T-cell (primary cell): Measurements from ENCODE around the gene PRPH2. TPM values are rescaled to one million over a fixed set of nuclear protein-coding genes. Genes with fewer than 3 reads are reported as not detected.

Experiments used
- ATAC-seq, 4 experiments: fragments of 200-7000 bp in 3 of 4; fragments of 150-1000 bp in 1 of 4; cut with Tn5 transposase; replicated peaks in 1 of 4; 1 replicate in 3 of 4; 2 replicates in 1 of 4; pipeline ENCODE4 v1.10.0; 2021; ENCODE audit warnings: moderate library complexity in 3 of 4, mild to moderate bottlenecking in 2 of 4, moderate number of reproducible peaks in 1 of 4
- CTCF ChIA-PET, 2 donors: fragments of 300-600 bp; sonication (Branson Sonifier 250); formaldehyde crosslinking; loops; one replicate each; lab custom pipeline; 2022; ENCODE audit warnings: antibody characterized with exemption in 2 of 2; lab: Charles Lee
- POLR2A ChIA-PET, 2 donors: fragments of 300-600 bp; sonication (Branson Sonifier 250); formaldehyde crosslinking; loops; one replicate each; lab custom pipeline; 2022; ENCODE audit warnings: antibody characterized with exemption in 2 of 2; lab: Charles Lee
- DNase-seq, 35 experiments: peaks; one replicate each; pipeline versions ENCODE4 v3.0.0 to v3.0.0-alpha.2; 2013 to 2023
- H3K27ac ChIP-seq: one replicate; pipeline ENCODE4 v1.5.1; 2013; ENCODE audit warnings: low read length
- H3K27me3 ChIP-seq, 2 experiments: replicated peaks in 1 of 2; 1 replicate in 1 of 2; 2 replicates in 1 of 2; pipeline versions ENCODE4 v1.6.1 to v1.7.0; 2013; ENCODE audit warnings: low read length in 1 of 2, mixed read lengths in 1 of 2; ENCODE audit not compliant: control insufficient read depth in 2 of 2, insufficient read depth in 2 of 2; ENCODE audit errors: extremely low read depth in 1 of 2
- H3K36me3 ChIP-seq, 2 donors: 1 replicate in 1 of 2; 2 replicates in 1 of 2; pipeline versions ENCODE4 v1.6.1 to v1.7.0; 2013; ENCODE audit warnings: low read length in 1 of 2; ENCODE audit not compliant: control insufficient read depth in 2 of 2, insufficient read depth in 1 of 2; ENCODE audit errors: extremely low read depth in 1 of 2
- H3K4me1 ChIP-seq, 2 experiments: 1 replicate in 1 of 2; 2 replicates in 1 of 2; pipeline versions ENCODE4 v1.6.1 to v1.7.0; 2013; ENCODE audit warnings: low read length in 2 of 2, mixed read lengths in 1 of 2; ENCODE audit not compliant: insufficient read depth in 2 of 2, control insufficient read depth in 1 of 2; ENCODE audit errors: extremely low read depth in 1 of 2
- H3K4me3 ChIP-seq, 2 donors: 1 replicate in 1 of 2; 2 replicates in 1 of 2; pipeline versions ENCODE4 v1.5.1 to v1.7.0; 2013; ENCODE audit warnings: mild to moderate bottlenecking in 2 of 2, low read length in 1 of 2, moderate library complexity in 1 of 2; ENCODE audit not compliant: control insufficient read depth in 1 of 2; ENCODE audit errors: extremely low read depth in 1 of 2
- H3K9me3 ChIP-seq: 2 replicates; pipeline ENCODE4 v1.7.0; 2013
- H3K27ac Mint-ChIP-seq, 2 donors: one replicate each; pipeline ENCODE4 v1.8.0; 2020 to 2021; ENCODE audit warnings: mild to moderate bottlenecking in 2 of 2, mixed read lengths in 2 of 2
- H3K27me3 Mint-ChIP-seq, 2 donors: one replicate each; pipeline ENCODE4 v1.8.0; 2021 to 2022; ENCODE audit warnings: mixed read lengths in 2 of 2
- H3K36me3 Mint-ChIP-seq: one replicate; pipeline ENCODE4 v1.8.0; 2021; ENCODE audit warnings: mixed read lengths
- H3K4me1 Mint-ChIP-seq, 3 donors: one replicate each; pipeline ENCODE4 v1.8.0; 2020 to 2022; ENCODE audit warnings: mixed read lengths in 3 of 3, mild to moderate bottlenecking in 1 of 3
- H3K4me3 Mint-ChIP-seq, 3 donors: one replicate each; pipeline ENCODE4 v1.8.0; 2020 to 2022; ENCODE audit warnings: mild to moderate bottlenecking in 3 of 3, mixed read lengths in 3 of 3, moderate library complexity in 3 of 3
- H3K9me3 Mint-ChIP-seq, 3 donors: one replicate each; pipeline ENCODE4 v1.8.0; 2020 to 2022; ENCODE audit warnings: mixed read lengths in 3 of 3
- WGBS: methylation state at CpG from one replicate; pipeline ENCODE4 v1.1.5; 2013; ENCODE audit warnings: missing lambda C conversion rate; ENCODE audit not compliant: insufficient coverage; 5-methylcytosine and 5-hydroxymethylcytosine counted together
- total RNA-seq, 35 experiments: library from RNA in 6 of 35; stranded (reverse) in 6 of 35; fragments of 120-200 nt in 1 of 35; gene quantifications; one replicate each; pipeline versions ENCODE4 v1.2.1 to v1.2.4 and lab custom pipeline; 2013 to 2026

PRPH2 gene
- total RNA-seq, 5 donors from 2014 or later (not counting 1 experiment from before 2014, with no cell fraction given): 0.12 to 0.13 TPM; not detected in 3

DNA sequence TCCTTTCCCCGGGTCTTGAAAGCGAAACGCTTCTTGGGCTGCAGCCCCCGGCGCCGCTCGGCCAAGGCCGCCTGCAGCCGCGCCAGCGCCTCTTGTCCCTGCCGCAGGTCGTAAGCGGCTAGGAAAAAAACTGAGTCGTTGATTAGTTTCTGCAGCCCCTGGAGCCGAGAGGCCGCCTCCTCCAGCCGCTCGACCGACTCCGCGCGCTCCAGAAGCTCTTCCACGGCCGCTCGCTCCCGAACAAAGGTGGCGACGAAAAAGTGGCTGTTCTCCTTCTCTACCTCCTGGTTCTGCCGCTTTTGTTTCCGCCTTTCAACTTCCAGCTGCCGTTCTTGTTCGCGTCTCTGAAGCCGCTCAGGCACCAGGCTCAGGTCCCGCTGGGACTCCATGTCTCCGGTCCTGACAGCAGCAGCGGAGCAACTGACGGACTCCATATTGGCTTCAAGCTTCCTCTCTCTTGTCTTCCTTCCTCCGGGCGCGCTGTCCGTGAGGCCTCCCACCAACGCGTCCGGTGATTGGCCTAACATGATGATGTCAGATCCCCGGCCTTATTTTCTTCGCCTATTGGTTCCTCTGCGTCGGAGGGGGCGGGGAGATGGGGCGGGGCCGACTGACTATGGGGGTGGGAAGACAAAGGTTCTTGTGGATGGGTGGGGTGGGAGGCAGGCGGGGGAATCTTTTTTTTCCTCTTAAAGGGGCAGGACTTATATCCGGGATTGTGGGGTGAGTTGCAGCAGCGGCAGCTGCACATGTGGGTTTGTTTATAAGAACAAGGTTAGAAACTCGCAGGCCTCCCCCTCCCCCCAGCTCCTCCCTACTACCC lies 23.5 kb upstream of the PRPH2 start, which contains the start of gene TBCC:
Gene TBCC, minus strand, starts transcription at position 464 of the 823 bp plus-strand sequence. Its CDS starts 30 bp downstream, at position 434.
- Mint-ChIP-seq H3K4me3 (peak within 1 kb of the TSS; percentile 89 to 100 (median 100)), H3K36me3 (peaks cover 13% of the 10 kb centered on the region), H3K27me3 (no peaks in the 10 kb centered on the region), H3K4me1 (peaks cover 27 to 37% (median 33%) of the 10 kb centered on the region in 3 donors), H3K27ac (peak within 1 kb of the TSS; percentile 100), H3K9me3 (peaks cover 7 to 10% (median 10%) of the 10 kb centered on the region in 3 donors)
- peak within 1 kb of the TSS; percentile 92 for H3K27ac ChIP-seq
- H3K27me3 ChIP-seq: peaks cover 0 to 2% of the 10 kb centered on the region in 2 experiments
- H3K4me3 ChIP-seq: peak within 1 kb of the TSS; percentile 77 to 100
- peak; percentile 74 to 81 (median 76) for ATAC-seq
- no peaks in the 10 kb centered on the region for H3K9me3 ChIP-seq
- CTCF ChIA-PET: interaction anchor here (0.6 to 2.6 kb wide), 15 partner anchors 9 to 959 kb away, joined by 3 to 21 read pairs (median 5); partner anchors contain the start of genes BICRAL (in 1 of the 2) and RPL7L1 (in 1 of the 2)
- peaks cover 12 to 45% of the 10 kb centered on the region in 2 experiments for H3K4me1 ChIP-seq
- H3K36me3 ChIP-seq: no peaks in the 10 kb centered on the region
- WGBS: under 1% methylated on average over 42 of the region's 57 CpGs
- POLR2A ChIA-PET: interaction anchor here (0.5 to 4.3 kb wide), 28 partner anchors 10 to 802 kb away, joined by 3 to 101 read pairs (median 5); partner anchors contain the start of genes BICRAL (in 2 of the 2), CNPY3 (in 1 of the 2), KLHDC3 (in 1 of the 2) and MEA1 (in 1 of the 2)
- peak; percentile 11 to 98 (median 94) for DNase-seq

DNA sequence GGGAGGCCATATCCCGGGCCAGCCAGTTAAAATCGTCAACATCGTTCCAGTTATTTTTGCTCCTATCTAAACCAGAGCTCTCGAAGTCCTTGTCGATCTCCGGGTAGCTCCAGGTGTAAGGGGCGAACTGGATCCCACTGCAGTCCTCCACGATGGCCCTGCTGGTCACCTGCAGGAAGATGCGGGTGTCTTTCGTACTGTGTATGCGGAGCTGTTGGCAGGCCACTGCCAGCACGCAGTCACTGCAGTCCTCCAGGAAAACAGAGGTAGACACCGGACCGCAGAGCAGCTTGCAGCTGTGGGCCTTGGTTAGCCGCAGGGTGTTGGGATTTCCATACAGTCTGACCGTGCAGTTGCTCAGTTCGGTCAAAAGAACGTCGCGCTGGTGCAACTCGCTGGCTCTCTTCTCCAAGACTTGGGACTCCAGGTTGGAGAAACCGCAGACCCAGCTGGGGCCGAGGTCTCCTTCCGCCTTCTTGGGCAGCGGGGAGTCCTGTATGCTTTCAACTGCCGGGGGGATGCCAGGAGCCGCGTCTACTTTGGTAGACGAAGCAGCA lies 22.8 kb upstream of the PRPH2 start:
- peaks cover 13% of the 10 kb centered on the region for H3K36me3 Mint-ChIP-seq
- H3K4me3 Mint-ChIP-seq: peak overlapping the region; percentile 89 to 100 (median 100)
- H3K4me1 Mint-ChIP-seq: peaks cover 27 to 35% (median 33%) of the 10 kb centered on the region in 3 donors
- peak overlapping the region; percentile 88 for H3K27ac ChIP-seq
- no peak for ATAC-seq
- no peaks in the 10 kb centered on the region for H3K36me3 ChIP-seq
- CTCF ChIA-PET: interaction anchor here (0.7 to 2.6 kb wide), 6 partner anchors 19 to 148 kb away, joined by 3 to 21 read pairs (median 5); partner anchors contain the start of gene RPL7L1 (in 1 of the 2)
- H3K27me3 Mint-ChIP-seq: no peaks in the 10 kb centered on the region
- H3K4me1 ChIP-seq: peaks cover 12 to 42% of the 10 kb centered on the region in 2 experiments
- no peaks in the 10 kb centered on the region for H3K9me3 ChIP-seq
- POLR2A ChIA-PET: interaction anchor here (0.5 to 4.3 kb wide), 17 partner anchors 22 to 269 kb away, joined by 3 to 101 read pairs (median 5); partner anchors contain the start of genes BICRAL (in 2 of the 2), KLHDC3 (in 1 of the 2), MEA1 (in 1 of the 2) and RPL7L1 (in 1 of the 2)
- H3K27me3 ChIP-seq: peaks cover 0 to 2% of the 10 kb centered on the region in 2 experiments
- peaks cover 7 to 10% (median 10%) of the 10 kb centered on the region in 3 donors for H3K9me3 Mint-ChIP-seq
- peak in 13 of 35 experiments; percentile 9 to 52 (median 15) for DNase-seq
- WGBS: 5% methylated on average over 29 of the region's 29 CpGs
- peak overlapping the region in 1 of 2 donors; percentile 100 for H3K27ac Mint-ChIP-seq
- H3K4me3 ChIP-seq: peak overlapping the region; percentile 77 to 100

DNA sequence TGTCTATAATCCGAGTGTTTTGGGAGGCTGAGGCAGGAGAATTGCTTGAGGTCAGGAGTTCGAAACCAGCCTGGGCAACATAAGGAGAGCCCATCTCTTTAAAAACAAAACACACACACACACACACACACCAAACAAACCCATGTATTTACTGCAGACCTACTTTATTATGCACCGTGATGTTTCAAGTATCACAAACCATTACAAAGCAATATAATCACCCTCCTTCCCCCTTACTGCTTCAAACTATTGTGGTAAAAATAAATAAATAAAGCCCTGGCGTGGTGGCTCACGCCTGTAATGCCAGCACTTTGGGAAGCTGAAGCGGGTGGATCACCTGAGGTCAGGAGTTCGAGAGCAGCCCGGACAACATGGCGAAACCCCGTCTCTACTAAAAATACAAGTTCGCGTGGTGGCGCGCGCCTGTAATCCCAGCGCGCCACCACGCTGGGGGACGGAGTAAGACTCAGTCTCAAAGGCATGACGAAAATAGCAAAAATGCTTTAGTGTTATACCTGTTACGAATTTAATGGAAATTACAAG lies 22.0 kb upstream of the PRPH2 start:
- no peak for ATAC-seq
- H3K36me3 ChIP-seq: no peaks in the 10 kb centered on the region
- no peak for DNase-seq
- H3K27ac ChIP-seq: no peak overlapping the region
- 88% methylated on average over 5 of the region's 21 CpGs for WGBS
- H3K9me3 ChIP-seq: no peaks in the 10 kb centered on the region
- peaks cover 7 to 10% (median 10%) of the 10 kb centered on the region in 3 donors for H3K9me3 Mint-ChIP-seq
- H3K4me1 Mint-ChIP-seq: peaks cover 27 to 34% (median 33%) of the 10 kb centered on the region in 3 donors
- peaks cover 13% of the 10 kb centered on the region for H3K36me3 Mint-ChIP-seq
- H3K27me3 Mint-ChIP-seq: no peaks in the 10 kb centered on the region
- H3K27ac Mint-ChIP-seq: peak overlapping the region; percentile 19 to 44
- POLR2A ChIA-PET: interaction anchor here (0.5 to 4.3 kb wide), 7 partner anchors 21 to 81 kb away, joined by 3 to 67 read pairs (median 6); no protein-coding TSS in a partner anchor
- H3K4me1 ChIP-seq: peaks cover 12 to 40% of the 10 kb centered on the region in 2 experiments
- H3K4me3 Mint-ChIP-seq: peak overlapping the region; percentile 89 to 100 (median 100)
- peak overlapping the region; percentile 77 to 100 for H3K4me3 ChIP-seq
- peaks cover 0 to 2% of the 10 kb centered on the region in 2 experiments for H3K27me3 ChIP-seq
- CTCF ChIA-PET: interaction anchor here in 1 of 2 donors (2.6 kb wide), 1 partner anchor 18 kb away, joined by 18 read pairs; no protein-coding TSS in a partner anchor

DNA sequence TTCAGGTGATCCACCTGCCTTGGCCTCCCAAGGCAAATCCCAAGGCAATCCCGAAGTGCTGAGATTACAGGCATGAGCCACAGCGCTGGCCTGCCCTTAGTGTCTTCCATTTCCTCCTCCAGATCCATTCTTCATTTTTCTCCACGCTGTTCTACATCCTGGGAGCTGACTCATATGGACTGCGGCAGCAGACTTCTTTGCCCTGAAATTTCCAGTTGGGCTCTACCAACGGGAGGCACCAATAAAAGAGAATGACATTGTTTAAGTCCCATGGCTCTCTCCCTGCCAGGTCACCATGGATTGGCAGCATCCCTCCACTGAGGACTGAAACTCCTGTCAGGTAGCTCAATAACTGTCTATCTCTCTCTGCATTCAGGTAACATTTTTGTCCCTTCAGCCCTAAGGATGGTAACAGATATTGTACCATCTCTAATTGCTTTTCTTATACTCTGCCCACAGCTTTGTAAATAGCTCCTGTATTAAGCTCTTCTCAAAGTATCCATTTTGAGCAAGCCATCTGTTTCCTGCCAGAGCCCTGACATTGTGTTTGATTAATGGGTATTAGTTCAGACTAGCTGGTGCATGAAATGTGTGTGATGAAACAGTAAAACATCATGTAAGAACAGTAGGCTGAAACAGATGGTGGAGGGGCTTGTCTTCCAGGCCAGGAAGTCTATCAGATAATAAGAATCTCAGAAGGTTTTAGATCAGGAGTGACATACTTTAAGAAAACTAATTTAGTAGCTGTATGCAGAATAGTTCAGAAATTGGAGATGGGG lies 19.9 kb upstream of the PRPH2 start:
- H3K27me3 Mint-ChIP-seq: no peaks in the 10 kb centered on the region
- H3K36me3 ChIP-seq: no peaks in the 10 kb centered on the region
- H3K9me3 Mint-ChIP-seq: peaks cover 7 to 10% (median 10%) of the 10 kb centered on the region in 3 donors
- no peak overlapping the region for H3K4me3 ChIP-seq
- ATAC-seq (no peak), DNase-seq (no peak)
- H3K27ac ChIP-seq: no peak overlapping the region
- peaks cover 7% of the 10 kb centered on the region for H3K36me3 Mint-ChIP-seq
- no peak overlapping the region for H3K27ac Mint-ChIP-seq
- ChIA-PET CTCF (interaction anchor here in 1 of 2 donors (0.6 kb wide), 1 partner anchor 55 kb away, joined by 5 read pairs; no protein-coding TSS in a partner anchor), POLR2A (interaction anchor here (1.5 to 1.7 kb wide), 2 partner anchors 17 to 28 kb away, joined by 4 read pairs; no protein-coding TSS in a partner anchor)
- peaks cover 4 to 28% of the 10 kb centered on the region in 2 experiments for H3K4me1 ChIP-seq
- H3K9me3 ChIP-seq: no peaks in the 10 kb centered on the region
- H3K4me1 Mint-ChIP-seq: peaks cover 7 to 17% (median 13%) of the 10 kb centered on the region in 3 donors
- H3K27me3 ChIP-seq: peaks cover 0 to 2% of the 10 kb centered on the region in 2 experiments
- WGBS: 87% methylated on average over 5 of the region's 5 CpGs
- peak overlapping the region in 2 of 3 donors; percentile 29 for H3K4me3 Mint-ChIP-seq

DNA sequence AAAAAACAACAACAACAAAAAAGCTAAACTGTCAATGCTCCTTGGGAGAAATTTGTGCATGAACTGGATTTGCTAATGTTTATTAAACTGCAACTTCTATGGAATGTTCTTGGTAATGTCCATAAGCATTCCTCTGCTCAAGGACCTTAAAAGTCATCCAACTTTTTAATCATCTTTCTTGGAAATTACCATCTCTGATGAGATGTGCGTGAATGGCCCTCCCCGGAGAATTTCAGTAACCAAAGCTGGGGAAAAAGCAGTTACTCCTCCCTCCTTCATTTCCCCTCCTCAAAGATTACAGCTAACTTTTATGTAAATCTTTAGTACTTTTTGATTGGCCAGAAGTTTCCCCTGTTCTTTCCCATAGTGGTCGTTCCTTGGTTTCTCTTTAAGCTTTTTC lies 18.3 kb upstream of the PRPH2 start:
- POLR2A ChIA-PET: interaction anchor here (0.6 to 0.7 kb wide), 3 partner anchors 42 to 152 kb away, joined by 3 to 8 read pairs (median 4); no protein-coding TSS in a partner anchor
- DNase-seq (no peak), ATAC-seq (no peak)
- H3K27ac Mint-ChIP-seq: no peak overlapping the region
- H3K4me1 Mint-ChIP-seq: peaks cover 2 to 14% (median 10%) of the 10 kb centered on the region in 3 donors
- Histone ChIP-seq H3K36me3 (no peaks in the 10 kb centered on the region), H3K27ac (no peak overlapping the region), H3K4me3 (no peak overlapping the region), H3K4me1 (peaks cover 4 to 21% of the 10 kb centered on the region in 2 experiments), H3K27me3 (peaks cover 0 to 1% of the 10 kb centered on the region in 2 experiments), H3K9me3 (no peaks in the 10 kb centered on the region)
- no peak overlapping the region for H3K4me3 Mint-ChIP-seq
- CTCF ChIA-PET: interaction anchor here in 1 of 2 donors (0.6 to 0.9 kb wide), 3 partner anchors 16 to 265 kb away, joined by 3 to 5 read pairs (median 4); no protein-coding TSS in a partner anchor
- peaks cover 4% of the 10 kb centered on the region for H3K36me3 Mint-ChIP-seq
- H3K9me3 Mint-ChIP-seq: peaks cover 7 to 8% (median 8%) of the 10 kb centered on the region in 3 donors
- no peaks in the 10 kb centered on the region for H3K27me3 Mint-ChIP-seq
- WGBS: no CpG with 5 or more reads among the region's 3 CpGs
